ENCODE results near the gene ALAD. TPM values are rescaled to one million over a fixed set of nuclear protein-coding genes. Genes with fewer than 3 reads are reported as not detected.

The ALAD gene
- total and polyA plus RNA-seq, 2 donors (not counting 1 experiment from before 2014, with no cell fraction given): 13.1 to 42.1 TPM

- Histone ChIP-seq H3K4me1 (ENCODE audit: control insufficient read depth, extremely low read depth, insufficient read depth, low read length) (peaks cover 3% of the 10 kb centered on the region), H3K79me2 (ENCODE audit: control insufficient read depth, insufficient read depth, low read length) (no peaks in the 10 kb centered on the region), H4K20me1 (ENCODE audit: control insufficient read depth, extremely low read depth, insufficient read depth, low read length) (no peaks in the 10 kb centered on the region), H3K9ac (ENCODE audit: insufficient read depth, low read length) (no peak overlapping the region), H2AFZ (ENCODE audit: low read length) (no peak overlapping the region), H3K4me2 (ENCODE audit: extremely low read depth, insufficient read depth, low read length) (no peak overlapping the region), H3K4me3 (replicated peaks in 1 of 4; ENCODE audit: control extremely low read depth in 1 of 4, insufficient read depth in 1 of 4, low read depth in 3 of 4, low read length in 4 of 4) (no peak overlapping the region), H3K27me3 (ENCODE audit: control insufficient read depth, insufficient read depth, low read length) (no peaks in the 10 kb centered on the region), H3K9me3 (ENCODE audit: control insufficient read depth, insufficient read depth, low read depth, low read length) (no peaks in the 10 kb centered on the region), H3K27ac (ENCODE audit: insufficient read depth, low read length) (no peak overlapping the region), H3K36me3 (ENCODE audit: control insufficient read depth, insufficient read depth, low read length) (no peaks in the 10 kb centered on the region)
- TF ChIP-seq EZH2 (IDR thresholded peaks at IDR 0.05; ENCODE audit: low read length, missing control alignments) (no peak), CTCF (conservative IDR thresholded peaks at IDR 0.05 in 1 of 2, IDR thresholded peaks at IDR 0.05 in 1 of 2; ENCODE audit: low read depth in 1 of 2, low read length in 2 of 2) (no peak)
- no peak for DNase-seq (ENCODE audit: low read depth in 2 of 2)
These were observed 37.7 kb downstream of the ALAD start for GRCh38 chr9:113363336-113363735.

DNA sequence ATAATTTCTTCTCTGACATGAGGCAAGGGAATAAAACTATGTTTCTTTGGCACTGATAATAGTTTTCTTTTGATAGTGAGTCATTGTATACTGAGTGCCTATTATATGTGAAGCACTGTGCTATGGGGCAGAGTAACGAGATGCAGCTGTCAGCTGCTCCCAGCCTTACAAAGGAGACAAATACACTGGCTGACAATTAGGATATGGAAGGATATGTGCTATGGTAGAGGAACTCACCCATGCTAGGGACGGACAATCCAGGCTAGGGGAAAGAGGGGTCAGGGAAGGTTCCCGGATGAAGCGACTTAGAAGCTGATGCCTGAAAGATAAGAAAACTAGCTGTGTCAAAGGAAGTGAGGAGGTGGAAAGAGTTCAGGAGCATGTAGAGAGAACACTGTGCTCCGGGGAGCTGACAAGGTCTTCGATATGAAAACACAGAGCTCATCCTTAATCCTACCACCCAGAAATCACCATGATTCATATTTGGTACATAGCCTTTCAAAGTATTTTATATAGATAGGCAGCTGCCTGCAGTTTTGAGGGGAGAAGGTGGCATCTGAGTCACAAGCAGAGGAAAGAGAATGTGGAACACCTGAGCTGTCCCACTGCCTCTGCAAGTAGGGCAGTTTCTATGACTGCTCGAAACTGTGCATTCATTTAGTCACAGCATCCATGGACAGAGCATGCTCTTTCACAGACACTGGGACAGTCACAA, 39.6 kb downstream of the ALAD start:
- Histone ChIP-seq H3K4me3 (replicated peaks in 1 of 4; ENCODE audit: control extremely low read depth in 1 of 4, insufficient read depth in 1 of 4, low read depth in 3 of 4, low read length in 4 of 4) (no peak overlapping the region), H3K9me3 (ENCODE audit: control insufficient read depth, insufficient read depth, low read depth, low read length) (no peaks in the 10 kb centered on the region), H3K36me3 (ENCODE audit: control insufficient read depth, insufficient read depth, low read length) (no peaks in the 10 kb centered on the region), H3K4me1 (ENCODE audit: control insufficient read depth, extremely low read depth, insufficient read depth, low read length) (peaks cover 3% of the 10 kb centered on the region), H3K79me2 (ENCODE audit: control insufficient read depth, insufficient read depth, low read length) (no peaks in the 10 kb centered on the region), H4K20me1 (ENCODE audit: control insufficient read depth, extremely low read depth, insufficient read depth, low read length) (no peaks in the 10 kb centered on the region), H3K4me2 (ENCODE audit: extremely low read depth, insufficient read depth, low read length) (peak overlapping the region; percentile 66), H3K27me3 (ENCODE audit: control insufficient read depth, insufficient read depth, low read length) (peaks cover 4% of the 10 kb centered on the region), H2AFZ (ENCODE audit: low read length) (no peak overlapping the region), H3K27ac (ENCODE audit: insufficient read depth, low read length) (no peak overlapping the region), H3K9ac (ENCODE audit: insufficient read depth, low read length) (no peak overlapping the region)
- peak; percentile 19 to 44 for DNase-seq (ENCODE audit: low read depth in 2 of 2)
- no peak for TF ChIP-seq EZH2 (IDR thresholded peaks at IDR 0.05; ENCODE audit: low read length, missing control alignments)
- TF ChIP-seq CTCF (conservative IDR thresholded peaks at IDR 0.05 in 1 of 2, IDR thresholded peaks at IDR 0.05 in 1 of 2; ENCODE audit: low read depth in 1 of 2, low read length in 2 of 2): no peak

DNA sequence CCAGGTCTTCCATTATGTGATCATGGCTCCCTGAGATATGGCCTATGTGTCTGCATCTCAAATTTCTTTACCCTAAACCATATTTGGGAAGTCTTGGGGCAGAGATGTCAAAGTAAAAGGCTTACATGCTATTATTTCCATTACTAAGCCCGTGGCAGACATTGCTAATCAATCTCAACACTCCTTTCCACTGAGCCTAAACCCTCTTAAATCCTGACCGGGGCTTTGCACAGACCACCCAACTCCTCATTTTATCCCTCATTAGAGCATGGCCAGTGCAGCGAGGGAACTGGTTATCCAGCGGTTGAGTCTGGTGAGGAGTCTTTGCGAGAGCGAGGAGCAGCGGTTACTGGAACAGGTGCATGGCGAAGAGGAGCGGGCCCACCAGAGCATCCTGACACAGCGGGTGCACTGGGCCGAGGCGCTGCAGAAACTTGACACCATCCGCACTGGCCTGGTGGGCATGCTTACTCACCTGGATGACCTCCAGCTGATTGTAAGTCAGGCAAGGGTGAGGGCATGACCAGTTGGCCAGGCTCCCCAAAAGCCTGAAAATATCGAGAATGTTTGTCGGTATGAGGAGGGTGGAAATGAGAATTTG, 40.7 kb downstream of the ALAD start:
- H4K20me1 ChIP-seq (ENCODE audit: control insufficient read depth, extremely low read depth, insufficient read depth, low read length): no peaks in the 10 kb centered on the region
- H3K4me3 ChIP-seq (replicated peaks in 1 of 4; ENCODE audit: control extremely low read depth in 1 of 4, insufficient read depth in 1 of 4, low read depth in 3 of 4, low read length in 4 of 4): no peak overlapping the region
- no peak for TF ChIP-seq EZH2 (IDR thresholded peaks at IDR 0.05; ENCODE audit: low read length, missing control alignments)
- no peak for TF ChIP-seq CTCF (conservative IDR thresholded peaks at IDR 0.05 in 1 of 2, IDR thresholded peaks at IDR 0.05 in 1 of 2; ENCODE audit: low read depth in 1 of 2, low read length in 2 of 2)
- no peak for DNase-seq (ENCODE audit: low read depth in 2 of 2)
- no peak overlapping the region for H2AFZ ChIP-seq (ENCODE audit: low read length)
- peaks cover 3% of the 10 kb centered on the region for H3K4me1 ChIP-seq (ENCODE audit: control insufficient read depth, extremely low read depth, insufficient read depth, low read length)
- peaks cover 12% of the 10 kb centered on the region for H3K27me3 ChIP-seq (ENCODE audit: control insufficient read depth, insufficient read depth, low read length)
- no peak overlapping the region for H3K9ac ChIP-seq (ENCODE audit: insufficient read depth, low read length)
- no peaks in the 10 kb centered on the region for H3K36me3 ChIP-seq (ENCODE audit: control insufficient read depth, insufficient read depth, low read length)
- no peaks in the 10 kb centered on the region for H3K79me2 ChIP-seq (ENCODE audit: control insufficient read depth, insufficient read depth, low read length)
- H3K27ac ChIP-seq (ENCODE audit: insufficient read depth, low read length): no peak overlapping the region
- H3K4me2 ChIP-seq (ENCODE audit: extremely low read depth, insufficient read depth, low read length): no peak overlapping the region
- no peaks in the 10 kb centered on the region for H3K9me3 ChIP-seq (ENCODE audit: control insufficient read depth, insufficient read depth, low read depth, low read length)

All from fibroblast of lung (primary cell).